Neural cell (in vitro differentiated cells): ENCODE measurements around the gene COX7A2. TPM values are rescaled to one million over a fixed set of nuclear protein-coding genes. Genes with fewer than 3 reads are reported as not detected.

Experiments used
- H2AFZ ChIP-seq: fragments of 200-600, 300-800 bp; sonication (generic), shearing (Covaris generic); 2 replicates; pipeline ENCODE4 v1.6.0; 2014; ENCODE audit warnings: low read depth, mild to moderate bottlenecking, antibody characterized with exemption, low read length, moderate library complexity
- H3F3A ChIP-seq: fragments of 200-600 bp; shearing (Covaris generic); 2 replicates; pipeline ENCODE4 v1.6.1; 2016; ENCODE audit warnings: mild to moderate bottlenecking, moderate library complexity, mixed read lengths, antibody characterized with exemption, low read length; ENCODE audit not compliant: insufficient read depth, poor library complexity, severe bottlenecking
- H3K27ac ChIP-seq: fragments of 200-600, 300-800 bp; sonication (generic), shearing (Covaris generic); 2 replicates; pipeline ENCODE4 v1.5.1; 2014; ENCODE audit warnings: mild to moderate bottlenecking, low read length, moderate library complexity
- H3K27me3 ChIP-seq: fragments of 300-800, 200-600 bp; sonication (generic), shearing (Covaris generic); 2 replicates; pipeline ENCODE4 v1.6.0; 2014; ENCODE audit warnings: mild to moderate bottlenecking, low read depth, low read length, moderate library complexity; ENCODE audit not compliant: insufficient read depth
- H3K36me3 ChIP-seq: fragments of 300-800, 200-600 bp; sonication (generic), shearing (Covaris generic); 2 replicates; pipeline ENCODE4 v1.5.1; 2014; ENCODE audit warnings: mild to moderate bottlenecking, antibody characterized with exemption, low read length, moderate library complexity; ENCODE audit not compliant: insufficient read depth
- H3K4me2 ChIP-seq: fragments of 300-800, 200-600 bp; sonication (generic), shearing (Covaris generic); 2 replicates; pipeline ENCODE4 v1.6.0; 2014; ENCODE audit warnings: mild to moderate bottlenecking, low read length
- H3K4me3 ChIP-seq: fragments of 300-800, 200-600 bp; sonication (generic), shearing (Covaris generic); 2 replicates; pipeline ENCODE4 v1.5.1; 2014; ENCODE audit warnings: mild to moderate bottlenecking, low read length, moderate library complexity
- H3K79me2 ChIP-seq: fragments of 200-600 bp; shearing (Covaris generic); replicated peaks from 2 replicates; pipeline ENCODE4 v1.6.0; 2014; ENCODE audit warnings: mild to moderate bottlenecking, low read length, moderate library complexity; ENCODE audit not compliant: insufficient read depth
- H3K9ac ChIP-seq: fragments of 300-800, 200-600 bp; sonication (generic), shearing (Covaris generic); 2 replicates; pipeline ENCODE4 v1.6.1; 2016; ENCODE audit warnings: mild to moderate bottlenecking, low read length, mixed read lengths
- H3K9me2 ChIP-seq: fragments of 200-600 bp; shearing (Covaris generic); 2 replicates; pipeline ENCODE4 v1.6.1; 2016; ENCODE audit warnings: mild to moderate bottlenecking, low read length, mixed read lengths; ENCODE audit not compliant: insufficient read depth
- H3K9me3 ChIP-seq: fragments of 200-600, 300-800 bp; sonication (generic), shearing (Covaris generic); 2 replicates; pipeline ENCODE4 v1.6.1; 2016; ENCODE audit warnings: mild to moderate bottlenecking, mixed run types, low read length, moderate library complexity, mixed read lengths
- H4K20me1 ChIP-seq: fragments of 200-600 bp; shearing (Covaris generic); 2 replicates; pipeline ENCODE4 v1.6.1; 2016; ENCODE audit warnings: mild to moderate bottlenecking, mixed run types; ENCODE audit not compliant: insufficient read depth
- EP300 ChIP-seq: fragments of 450-650 bp; conservative IDR thresholded peaks from 2 replicates; pipeline ENCODE4 v1.6.1; 2014; ENCODE audit warnings: antibody characterized with exemption, mild to moderate bottlenecking, moderate library complexity; ENCODE audit not compliant: poor library complexity, severe bottlenecking
- EZH2 ChIP-seq: fragments of 200-600, 300-800 bp; shearing (Covaris generic), sonication (generic); IDR thresholded peaks from 2 replicates; pipeline ENCODE4 v1.6.1; 2014; ENCODE audit warnings: antibody characterized with exemption, low read length, borderline replicate concordance, mild to moderate bottlenecking; ENCODE audit not compliant: insufficient read depth, poor library complexity, severe bottlenecking
- MXI1 ChIP-seq: fragments of 450-650 bp; conservative IDR thresholded peaks from 2 replicates; pipeline ENCODE4 v1.6.1; 2014; ENCODE audit warnings: antibody characterized with exemption, mild to moderate bottlenecking; ENCODE audit not compliant: poor library complexity, severe bottlenecking
- POLR2AphosphoS5 ChIP-seq: IDR thresholded peaks from 2 replicates; pipeline ENCODE4 v1.6.1; 2012
- RAD21 ChIP-seq: fragments of 450-650 bp; conservative IDR thresholded peaks from 2 replicates; pipeline ENCODE4 v1.6.1; 2014; ENCODE audit warnings: antibody characterized with exemption, mild to moderate bottlenecking, moderate library complexity
- SMC3 ChIP-seq: fragments of 450-650 bp; conservative IDR thresholded peaks from 2 replicates; pipeline ENCODE4 v1.6.1; 2014; ENCODE audit warnings: antibody characterized with exemption, mild to moderate bottlenecking, moderate library complexity; ENCODE audit not compliant: poor library complexity
- TAF1 ChIP-seq: IDR thresholded peaks from 2 replicates; pipeline ENCODE4 v1.6.1; 2012; ENCODE audit warnings: low read depth
- polyA minus RNA-seq: library from RNA; depleted of rRNA, polyadenylated mRNA; stranded (reverse); fragments of >200 nt; gene quantifications from 2 replicates; pipeline ENCODE4 v1.2.3, GENCODE V29; 2014
- polyA plus RNA-seq: library from polyadenylated mRNA; depleted of rRNA; stranded (reverse); fragments of >200 nt; gene quantifications from 2 replicates; pipeline ENCODE4 v1.2.3, GENCODE V29; 2014
- TF ChIP-seq, protein P1 (sequence below): IDR thresholded peaks from 2 replicates; pipeline ENCODE4 v1.6.1; 2012; ENCODE audit warnings: borderline replicate concordance
- TF ChIP-seq, protein P2 (sequence below): fragments of 450-650 bp; IDR thresholded peaks from 2 replicates; pipeline ENCODE4 v1.5.1; 2014; ENCODE audit warnings: antibody characterized with exemption, mild to moderate bottlenecking, moderate library complexity; ENCODE audit not compliant: poor library complexity, severe bottlenecking

COX7A2 gene
- polyA plus RNA-seq (1,352 and 2,909 TPM in 2 replicates), polyA minus RNA-seq (106 and 159 TPM in 2 replicates)

DNA sequence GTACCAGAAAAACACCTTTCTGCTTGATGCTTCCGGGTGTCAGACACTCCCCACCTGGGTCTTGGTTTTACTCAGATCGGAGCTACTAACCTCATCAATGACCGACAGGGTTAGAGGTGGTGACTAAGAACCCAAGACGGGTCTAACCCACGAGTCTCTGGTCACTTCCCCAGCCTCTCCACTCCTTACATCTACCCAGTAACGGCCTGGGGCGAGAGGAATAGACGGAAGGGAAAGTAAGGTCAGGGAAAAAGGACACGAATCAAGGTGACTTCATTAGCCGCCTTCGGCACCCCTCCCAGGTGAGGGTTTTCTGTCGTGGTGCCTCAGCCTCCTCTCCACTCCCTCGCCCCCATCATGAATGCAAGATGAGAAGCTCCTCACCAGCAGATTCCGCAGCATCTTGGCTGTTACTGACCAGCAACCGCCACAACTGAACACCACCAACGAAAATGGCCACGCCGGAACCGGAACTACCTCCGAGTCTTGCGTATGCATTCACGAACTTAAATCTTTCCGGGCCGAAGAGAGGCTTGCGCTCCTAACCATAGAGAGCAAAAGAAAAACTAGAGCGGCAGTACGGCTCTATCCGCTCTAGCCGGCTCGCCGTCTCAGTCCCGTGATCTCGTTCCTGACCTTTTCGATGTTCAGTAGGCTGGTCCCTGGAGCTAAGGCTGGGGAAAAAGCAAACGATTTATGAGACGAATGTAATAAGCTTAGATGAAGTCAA is at the start of gene COX7A2:
TSS of gene COX7A2 (minus strand) at position 469 of the 730 bp plus-strand sequence. CDS start at position 402, 67 bp downstream.
- H3F3A ChIP-seq = no peaks in the 10 kb centered on the region
- no peaks in the 10 kb centered on the region for H3K27me3 ChIP-seq
- H3K36me3 ChIP-seq = no peaks in the 10 kb centered on the region
- no peaks in the 10 kb centered on the region for H3K9me2 ChIP-seq
- H3K27ac ChIP-seq = peak within 1 kb of the TSS; percentile 96
- H3K4me2 ChIP-seq = peak within 1 kb of the TSS; percentile 81
- peak; percentile 99 for TF ChIP-seq POLR2AphosphoS5
- TF ChIP-seq TAF1 = peak; percentile 92
- TF ChIP-seq, protein P1, sequence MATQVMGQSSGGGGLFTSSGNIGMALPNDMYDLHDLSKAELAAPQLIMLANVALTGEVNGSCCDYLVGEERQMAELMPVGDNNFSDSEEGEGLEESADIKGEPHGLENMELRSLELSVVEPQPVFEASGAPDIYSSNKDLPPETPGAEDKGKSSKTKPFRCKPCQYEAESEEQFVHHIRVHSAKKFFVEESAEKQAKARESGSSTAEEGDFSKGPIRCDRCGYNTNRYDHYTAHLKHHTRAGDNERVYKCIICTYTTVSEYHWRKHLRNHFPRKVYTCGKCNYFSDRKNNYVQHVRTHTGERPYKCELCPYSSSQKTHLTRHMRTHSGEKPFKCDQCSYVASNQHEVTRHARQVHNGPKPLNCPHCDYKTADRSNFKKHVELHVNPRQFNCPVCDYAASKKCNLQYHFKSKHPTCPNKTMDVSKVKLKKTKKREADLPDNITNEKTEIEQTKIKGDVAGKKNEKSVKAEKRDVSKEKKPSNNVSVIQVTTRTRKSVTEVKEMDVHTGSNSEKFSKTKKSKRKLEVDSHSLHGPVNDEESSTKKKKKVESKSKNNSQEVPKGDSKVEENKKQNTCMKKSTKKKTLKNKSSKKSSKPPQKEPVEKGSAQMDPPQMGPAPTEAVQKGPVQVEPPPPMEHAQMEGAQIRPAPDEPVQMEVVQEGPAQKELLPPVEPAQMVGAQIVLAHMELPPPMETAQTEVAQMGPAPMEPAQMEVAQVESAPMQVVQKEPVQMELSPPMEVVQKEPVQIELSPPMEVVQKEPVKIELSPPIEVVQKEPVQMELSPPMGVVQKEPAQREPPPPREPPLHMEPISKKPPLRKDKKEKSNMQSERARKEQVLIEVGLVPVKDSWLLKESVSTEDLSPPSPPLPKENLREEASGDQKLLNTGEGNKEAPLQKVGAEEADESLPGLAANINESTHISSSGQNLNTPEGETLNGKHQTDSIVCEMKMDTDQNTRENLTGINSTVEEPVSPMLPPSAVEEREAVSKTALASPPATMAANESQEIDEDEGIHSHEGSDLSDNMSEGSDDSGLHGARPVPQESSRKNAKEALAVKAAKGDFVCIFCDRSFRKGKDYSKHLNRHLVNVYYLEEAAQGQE = peak; percentile 80
- peak; percentile 68 for TF ChIP-seq MXI1
- TF ChIP-seq, protein P2, sequence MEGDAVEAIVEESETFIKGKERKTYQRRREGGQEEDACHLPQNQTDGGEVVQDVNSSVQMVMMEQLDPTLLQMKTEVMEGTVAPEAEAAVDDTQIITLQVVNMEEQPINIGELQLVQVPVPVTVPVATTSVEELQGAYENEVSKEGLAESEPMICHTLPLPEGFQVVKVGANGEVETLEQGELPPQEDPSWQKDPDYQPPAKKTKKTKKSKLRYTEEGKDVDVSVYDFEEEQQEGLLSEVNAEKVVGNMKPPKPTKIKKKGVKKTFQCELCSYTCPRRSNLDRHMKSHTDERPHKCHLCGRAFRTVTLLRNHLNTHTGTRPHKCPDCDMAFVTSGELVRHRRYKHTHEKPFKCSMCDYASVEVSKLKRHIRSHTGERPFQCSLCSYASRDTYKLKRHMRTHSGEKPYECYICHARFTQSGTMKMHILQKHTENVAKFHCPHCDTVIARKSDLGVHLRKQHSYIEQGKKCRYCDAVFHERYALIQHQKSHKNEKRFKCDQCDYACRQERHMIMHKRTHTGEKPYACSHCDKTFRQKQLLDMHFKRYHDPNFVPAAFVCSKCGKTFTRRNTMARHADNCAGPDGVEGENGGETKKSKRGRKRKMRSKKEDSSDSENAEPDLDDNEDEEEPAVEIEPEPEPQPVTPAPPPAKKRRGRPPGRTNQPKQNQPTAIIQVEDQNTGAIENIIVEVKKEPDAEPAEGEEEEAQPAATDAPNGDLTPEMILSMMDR = no peak
- TF ChIP-seq EP300 = peak; percentile 80
- TF ChIP-seq SMC3 = peak; percentile 26
- TF ChIP-seq RAD21 = no peak
- peaks cover 26% of the 10 kb centered on the region for H3K79me2 ChIP-seq
- H2AFZ ChIP-seq = peak within 1 kb of the TSS; percentile 99
- no peaks in the 10 kb centered on the region for H3K9me3 ChIP-seq
- peak within 1 kb of the TSS; percentile 94 for H3K9ac ChIP-seq
- peak within 1 kb of the TSS; percentile 90 for H3K4me3 ChIP-seq
- H4K20me1 ChIP-seq = no peaks in the 10 kb centered on the region

DNA sequence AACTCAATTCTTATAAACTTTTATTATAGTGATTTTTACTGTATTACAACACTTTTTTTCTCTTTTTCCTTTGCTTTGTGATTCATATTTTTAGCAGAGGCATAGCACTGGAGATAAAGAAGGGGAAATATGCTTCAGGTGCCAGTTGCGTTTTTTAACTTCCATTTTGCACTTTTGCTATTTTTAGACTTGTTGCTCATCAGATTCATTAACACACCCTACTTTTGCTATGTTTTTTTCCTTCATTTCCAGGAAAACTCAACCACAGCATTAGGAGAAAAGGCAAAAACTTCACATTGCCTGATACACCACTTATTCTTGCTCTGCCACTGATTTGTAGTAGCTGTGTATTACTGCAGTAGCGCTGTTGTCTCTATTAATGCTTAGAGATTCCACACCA is 49.0 kb upstream of the COX7A2 start:
- Histone ChIP-seq H3F3A (peaks cover 6% of the 10 kb centered on the region), H3K36me3 (no peaks in the 10 kb centered on the region), H3K4me2 (no peak overlapping the region), H4K20me1 (no peaks in the 10 kb centered on the region), H3K27ac (no peak overlapping the region), H3K9ac (no peak overlapping the region), H3K9me2 (no peaks in the 10 kb centered on the region), H3K9me3 (no peaks in the 10 kb centered on the region), H2AFZ (no peak overlapping the region), H3K79me2 (peaks cover 5% of the 10 kb centered on the region), H3K27me3 (no peaks in the 10 kb centered on the region), H3K4me3 (no peak overlapping the region)
- TF ChIP-seq MXI1 = no peak
- no peak for TF ChIP-seq POLR2AphosphoS5
- TF ChIP-seq EZH2 = no peak
- no peak for TF ChIP-seq SMC3
- TF ChIP-seq, protein P1 = no peak
